Liver (tissue), 9 donors: ENCODE measurements around the gene PEX7. TPM values are rescaled to one million over a fixed set of nuclear protein-coding genes. Genes with fewer than 3 reads are reported as not detected.
"Not testable (repeated sequence)": the region's sequence is repeated elsewhere in the genome, so short reads cannot be mapped to it uniquely, and the experiment has no call there.

Source experiments
- DNase-seq: peaks from one replicate; pipeline ENCODE4 v3.0.0-alpha.2; 2017; ENCODE audit warnings: low spot score
- H3K27ac ChIP-seq, 2 donors: one replicate each; pipeline ENCODE4 v1.7.0; 2013; ENCODE audit warnings: inconsistent platforms in 2 of 2, low read length in 2 of 2, control low read depth in 1 of 2, low read depth in 1 of 2, mild to moderate bottlenecking in 1 of 2
- H3K27me3 ChIP-seq, 4 donors: one replicate each; pipeline versions ENCODE4 v1.6.1 to v1.7.0; 2013; ENCODE audit warnings: low read length in 3 of 4, inconsistent platforms in 1 of 4, mild to moderate bottlenecking in 1 of 4, moderate library complexity in 1 of 4; ENCODE audit not compliant: control insufficient read depth in 4 of 4, insufficient read depth in 4 of 4
- H3K36me3 ChIP-seq, 4 donors: one replicate each; pipeline versions ENCODE4 v1.6.1 to v1.7.0; 2013; ENCODE audit warnings: low read length in 3 of 4, mild to moderate bottlenecking in 3 of 4, low read depth in 1 of 4, moderate library complexity in 1 of 4; ENCODE audit not compliant: control insufficient read depth in 4 of 4, insufficient read depth in 3 of 4
- H3K4me1 ChIP-seq, 4 donors: one replicate each; pipeline versions ENCODE4 v1.6.1 to v1.7.0; 2013; ENCODE audit warnings: low read length in 3 of 4, mild to moderate bottlenecking in 3 of 4, moderate library complexity in 1 of 4; ENCODE audit not compliant: control insufficient read depth in 4 of 4, insufficient read depth in 4 of 4
- H3K4me3 ChIP-seq, 3 donors: one replicate each; pipeline versions ENCODE4 v1.6.1 to v1.7.0; 2013; ENCODE audit warnings: low read length in 3 of 3, control low read depth in 1 of 3, low read depth in 1 of 3, mild to moderate bottlenecking in 1 of 3
- H3K9ac ChIP-seq, 2 donors: one replicate each; pipeline ENCODE4 v1.7.0; 2013; ENCODE audit warnings: low read length in 2 of 2, mild to moderate bottlenecking in 2 of 2, moderate library complexity in 2 of 2, control low read depth in 1 of 2, low read depth in 1 of 2
- H3K9me3 ChIP-seq, 4 donors: one replicate each; pipeline versions ENCODE4 v1.6.1 to v1.7.0; 2013; ENCODE audit warnings: low read length in 3 of 4; ENCODE audit not compliant: control insufficient read depth in 4 of 4
- EGR1 ChIP-seq, 2 donors: IDR thresholded peaks; 2 replicates each; pipeline ENCODE4 v1.6.1; 2016 to 2018; ENCODE audit warnings: antibody characterized with exemption in 2 of 2, low read depth in 2 of 2
- GABPA ChIP-seq, 2 donors: IDR thresholded peaks in 1 of 2; conservative IDR thresholded peaks in 1 of 2; 2 replicates each; pipeline ENCODE4 v1.6.1; 2016; ENCODE audit warnings: antibody characterized with exemption in 2 of 2, mild to moderate bottlenecking in 1 of 2, moderate library complexity in 1 of 2
- HNF4A ChIP-seq, 2 donors: conservative IDR thresholded peaks; 2 replicates each; pipeline ENCODE4 v1.6.1; 2016; ENCODE audit warnings: antibody characterized with exemption in 2 of 2, mild to moderate bottlenecking in 2 of 2
- HNF4G ChIP-seq: IDR thresholded peaks from 2 replicates; pipeline ENCODE4 v1.6.1; 2016; ENCODE audit warnings: antibody characterized with exemption
- JUND ChIP-seq, 2 donors: IDR thresholded peaks; 2 replicates each; pipeline ENCODE4 v1.6.1; 2016; ENCODE audit warnings: antibody characterized with exemption in 2 of 2
- NR2F2 ChIP-seq: IDR thresholded peaks from 2 replicates; pipeline ENCODE4 v1.6.1; 2016; ENCODE audit warnings: antibody characterized with exemption
- RAD21 ChIP-seq, 2 donors: IDR thresholded peaks; 2 replicates each; pipeline ENCODE4 v1.6.1; 2016; ENCODE audit warnings: antibody characterized with exemption in 2 of 2, mild to moderate bottlenecking in 2 of 2
- RXRA ChIP-seq, 2 donors: IDR thresholded peaks; 2 replicates each; pipeline ENCODE4 v1.6.1; 2017 to 2018; ENCODE audit warnings: antibody characterized with exemption in 2 of 2, mild to moderate bottlenecking in 1 of 2
- SP1 ChIP-seq: IDR thresholded peaks from 2 replicates; pipeline ENCODE4 v1.6.1; 2018; ENCODE audit warnings: antibody characterized with exemption, mild to moderate bottlenecking
- TAF1 ChIP-seq: conservative IDR thresholded peaks from 2 replicates; pipeline ENCODE4 v1.6.1; 2016; ENCODE audit warnings: antibody characterized with exemption, mild to moderate bottlenecking
- YY1 ChIP-seq: IDR thresholded peaks from 2 replicates; pipeline ENCODE4 v1.6.1; 2016; ENCODE audit warnings: antibody characterized with exemption, mild to moderate bottlenecking
- WGBS: extraction: QIAGEN DNeasy Blood & Tissue Kit; methylation state at CpG from one replicate; pipeline ENCODE4 v1.1.7; 2013; 5-methylcytosine and 5-hydroxymethylcytosine counted together
- polyA plus RNA-seq, 2 donors: library from polyadenylated mRNA; stranded (reverse) in 1 of 2; unstranded in 1 of 2; fragments of 200-250 nt in 1 of 2; fragments of >200 nt in 1 of 2; fragmentation: Nextera tagmentation in 1 of 2; extraction: Ambion mirVana in 1 of 2; gene quantifications; one replicate each; pipeline versions ENCODE4 v1.2.1 to v1.2.3, GENCODE V29; 2013 to 2015
- total RNA-seq, 2 donors: library from RNA; depleted of rRNA; stranded (reverse); fragments of >200 nt; gene quantifications; one replicate each; pipeline ENCODE4 v1.2.3, GENCODE V29; 2014
- TF ChIP-seq, protein P1 (sequence below): IDR thresholded peaks from 2 replicates; pipeline ENCODE4 v1.6.1; 2016; ENCODE audit warnings: antibody characterized with exemption
- TF ChIP-seq, protein P2 (sequence below): IDR thresholded peaks from 2 replicates; pipeline ENCODE4 v1.6.1; 2016; ENCODE audit warnings: antibody characterized with exemption
- TF ChIP-seq, protein P3 (sequence below): IDR thresholded peaks from 2 replicates; pipeline ENCODE4 v1.6.1; 2016; ENCODE audit warnings: antibody characterized with exemption, mild to moderate bottlenecking
- donor health status: healthy.
- donor health status: healthy.
- donor health status: healthy.
- donor health status: healthy.
- donor health status: healthy.

The PEX7 gene
- total and polyA plus RNA-seq, 4 donors: 5.2 to 7.5 (median 6.2) TPM

DNA sequence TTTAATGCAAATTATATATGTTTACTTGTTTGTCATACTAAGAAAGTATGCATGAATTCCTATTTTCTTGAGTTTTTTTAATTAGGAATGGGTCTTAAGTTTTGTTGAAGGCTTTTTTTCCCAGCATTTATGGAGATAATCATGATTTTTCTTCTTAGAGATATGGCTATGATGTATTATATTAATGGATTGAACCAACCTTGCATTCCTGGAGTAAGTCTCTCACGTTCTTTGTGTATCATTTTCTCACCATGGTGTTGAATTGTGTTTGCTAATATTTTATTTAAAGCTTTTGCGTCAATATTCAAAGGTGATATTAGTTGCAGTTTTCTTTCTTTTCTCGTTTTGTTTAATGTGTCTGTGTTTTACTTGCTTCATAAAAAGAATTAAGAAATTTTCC, 51.4 kb downstream of the PEX7 start:
- WGBS: 96% methylated on average over 3 of the region's 3 CpGs
- H3K27ac ChIP-seq: no peak overlapping the region
- TF ChIP-seq RAD21 (IDR thresholded peaks at IDR 0.05) (no peak), GABPA (IDR thresholded peaks at IDR 0.05 in 1 of 2, conservative IDR thresholded peaks at IDR 0.05 in 1 of 2) (no peak)
- peaks cover 4 to 6% (median 4%) of the 10 kb centered on the region in 4 donors for H3K9me3 ChIP-seq
- no peak for DNase-seq
- H3K9ac ChIP-seq: no peak overlapping the region
- no peaks in the 10 kb centered on the region for H3K27me3 ChIP-seq
- H3K36me3 ChIP-seq: peaks cover 5 to 13% (median 7%) of the 10 kb centered on the region in 4 donors
- no peaks in the 10 kb centered on the region for H3K4me1 ChIP-seq
- no peak overlapping the region for H3K4me3 ChIP-seq

DNA sequence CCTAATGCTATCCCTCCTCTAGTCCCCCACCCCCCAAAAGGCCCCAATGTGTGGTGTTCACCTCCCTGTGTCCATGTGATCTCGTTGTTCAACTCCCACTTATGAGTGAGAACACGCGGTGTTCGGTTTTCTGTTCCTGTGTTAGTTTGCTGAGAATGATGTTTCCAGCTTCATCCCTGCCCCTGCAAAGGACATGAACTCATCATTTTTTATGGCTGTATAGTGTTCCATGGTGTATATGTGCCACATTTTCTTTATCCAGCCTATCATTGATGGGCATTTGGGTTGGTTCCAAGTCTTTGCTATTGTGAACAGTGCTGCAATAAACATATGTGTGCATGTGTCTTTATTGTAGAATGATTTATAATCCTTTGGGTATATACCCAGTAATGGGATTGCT, 54.1 kb downstream of the PEX7 start:
- not testable (repeated sequence) for H3K4me3 ChIP-seq, DNase-seq, H3K9me3 ChIP-seq, H3K27me3 ChIP-seq, H3K27ac ChIP-seq, H3K4me1 ChIP-seq, H3K9ac ChIP-seq
- peaks cover 4 to 13% (median 7%) of the 10 kb centered on the region in 4 donors for H3K36me3 ChIP-seq
- WGBS: 98% methylated on average over 4 of the region's 4 CpGs

DNA sequence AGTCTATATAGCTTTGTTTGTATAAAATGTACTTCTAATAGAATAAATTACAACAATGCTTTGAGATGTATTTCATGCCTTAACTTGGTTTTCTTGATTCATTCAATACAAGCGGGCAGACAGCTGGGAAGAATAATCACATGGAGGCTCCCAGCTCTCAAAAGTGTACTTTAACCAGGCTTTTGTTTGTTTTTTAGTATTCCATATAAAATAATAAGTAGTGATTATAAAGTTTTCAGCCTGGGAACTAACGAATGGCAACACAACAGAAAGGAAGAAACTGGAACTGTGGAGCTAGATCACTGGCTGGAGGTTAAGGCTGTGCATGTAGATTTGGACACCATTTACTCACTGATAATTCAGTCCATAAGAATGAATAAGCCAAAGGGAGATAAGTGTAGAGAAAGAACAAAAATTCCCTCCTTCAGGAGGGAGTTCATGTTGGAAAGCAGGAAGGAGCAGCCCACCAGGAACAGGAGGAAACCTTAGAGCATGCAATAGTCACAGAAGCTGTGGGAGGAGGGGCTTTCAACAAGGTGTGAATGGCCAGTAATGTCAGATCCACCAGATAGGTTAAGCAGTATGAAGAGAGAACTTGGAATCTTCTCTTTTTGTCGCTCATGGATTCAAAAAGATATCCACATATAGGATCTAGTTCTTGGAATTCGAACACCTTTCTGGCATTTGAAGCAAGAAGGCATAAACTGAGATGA, 58.5 kb downstream of the PEX7 start:
- no peaks in the 10 kb centered on the region for H3K4me1 ChIP-seq
- H3K27ac ChIP-seq: no peak overlapping the region
- no peaks in the 10 kb centered on the region for H3K36me3 ChIP-seq
- no peak for TF ChIP-seq TAF1
- TF ChIP-seq GABPA (IDR thresholded peaks at IDR 0.05 in 1 of 2, conservative IDR thresholded peaks at IDR 0.05 in 1 of 2): no peak
- no peak for TF ChIP-seq RXRA (IDR thresholded peaks at IDR 0.05)
- no peak for TF ChIP-seq HNF4A (conservative IDR thresholded peaks at IDR 0.05)
- no peak for TF ChIP-seq JUND (IDR thresholded peaks at IDR 0.05)
- TF ChIP-seq SP1: no peak
- TF ChIP-seq, protein P1, sequence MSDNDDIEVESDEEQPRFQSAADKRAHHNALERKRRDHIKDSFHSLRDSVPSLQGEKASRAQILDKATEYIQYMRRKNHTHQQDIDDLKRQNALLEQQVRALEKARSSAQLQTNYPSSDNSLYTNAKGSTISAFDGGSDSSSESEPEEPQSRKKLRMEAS: no peak
- no peak for TF ChIP-seq RAD21 (IDR thresholded peaks at IDR 0.05)
- TF ChIP-seq EGR1 (IDR thresholded peaks at IDR 0.05; ENCODE audit: low read depth in 2 of 2): no peak
- TF ChIP-seq, protein P2, sequence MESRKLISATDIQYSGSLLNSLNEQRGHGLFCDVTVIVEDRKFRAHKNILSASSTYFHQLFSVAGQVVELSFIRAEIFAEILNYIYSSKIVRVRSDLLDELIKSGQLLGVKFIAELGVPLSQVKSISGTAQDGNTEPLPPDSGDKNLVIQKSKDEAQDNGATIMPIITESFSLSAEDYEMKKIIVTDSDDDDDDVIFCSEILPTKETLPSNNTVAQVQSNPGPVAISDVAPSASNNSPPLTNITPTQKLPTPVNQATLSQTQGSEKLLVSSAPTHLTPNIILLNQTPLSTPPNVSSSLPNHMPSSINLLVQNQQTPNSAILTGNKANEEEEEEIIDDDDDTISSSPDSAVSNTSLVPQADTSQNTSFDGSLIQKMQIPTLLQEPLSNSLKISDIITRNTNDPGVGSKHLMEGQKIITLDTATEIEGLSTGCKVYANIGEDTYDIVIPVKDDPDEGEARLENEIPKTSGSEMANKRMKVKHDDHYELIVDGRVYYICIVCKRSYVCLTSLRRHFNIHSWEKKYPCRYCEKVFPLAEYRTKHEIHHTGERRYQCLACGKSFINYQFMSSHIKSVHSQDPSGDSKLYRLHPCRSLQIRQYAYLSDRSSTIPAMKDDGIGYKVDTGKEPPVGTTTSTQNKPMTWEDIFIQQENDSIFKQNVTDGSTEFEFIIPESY: no peak
- no peak for TF ChIP-seq HNF4G
- TF ChIP-seq, protein P3, sequence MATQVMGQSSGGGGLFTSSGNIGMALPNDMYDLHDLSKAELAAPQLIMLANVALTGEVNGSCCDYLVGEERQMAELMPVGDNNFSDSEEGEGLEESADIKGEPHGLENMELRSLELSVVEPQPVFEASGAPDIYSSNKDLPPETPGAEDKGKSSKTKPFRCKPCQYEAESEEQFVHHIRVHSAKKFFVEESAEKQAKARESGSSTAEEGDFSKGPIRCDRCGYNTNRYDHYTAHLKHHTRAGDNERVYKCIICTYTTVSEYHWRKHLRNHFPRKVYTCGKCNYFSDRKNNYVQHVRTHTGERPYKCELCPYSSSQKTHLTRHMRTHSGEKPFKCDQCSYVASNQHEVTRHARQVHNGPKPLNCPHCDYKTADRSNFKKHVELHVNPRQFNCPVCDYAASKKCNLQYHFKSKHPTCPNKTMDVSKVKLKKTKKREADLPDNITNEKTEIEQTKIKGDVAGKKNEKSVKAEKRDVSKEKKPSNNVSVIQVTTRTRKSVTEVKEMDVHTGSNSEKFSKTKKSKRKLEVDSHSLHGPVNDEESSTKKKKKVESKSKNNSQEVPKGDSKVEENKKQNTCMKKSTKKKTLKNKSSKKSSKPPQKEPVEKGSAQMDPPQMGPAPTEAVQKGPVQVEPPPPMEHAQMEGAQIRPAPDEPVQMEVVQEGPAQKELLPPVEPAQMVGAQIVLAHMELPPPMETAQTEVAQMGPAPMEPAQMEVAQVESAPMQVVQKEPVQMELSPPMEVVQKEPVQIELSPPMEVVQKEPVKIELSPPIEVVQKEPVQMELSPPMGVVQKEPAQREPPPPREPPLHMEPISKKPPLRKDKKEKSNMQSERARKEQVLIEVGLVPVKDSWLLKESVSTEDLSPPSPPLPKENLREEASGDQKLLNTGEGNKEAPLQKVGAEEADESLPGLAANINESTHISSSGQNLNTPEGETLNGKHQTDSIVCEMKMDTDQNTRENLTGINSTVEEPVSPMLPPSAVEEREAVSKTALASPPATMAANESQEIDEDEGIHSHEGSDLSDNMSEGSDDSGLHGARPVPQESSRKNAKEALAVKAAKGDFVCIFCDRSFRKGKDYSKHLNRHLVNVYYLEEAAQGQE: no peak
- TF ChIP-seq NR2F2: no peak
- no peak for TF ChIP-seq YY1
- H3K27me3 ChIP-seq: no peaks in the 10 kb centered on the region
- 92% methylated on average over 4 of the region's 4 CpGs for WGBS
- DNase-seq: no peak
- no peaks in the 10 kb centered on the region for H3K9me3 ChIP-seq
- H3K4me3 ChIP-seq: no peak overlapping the region
- no peak overlapping the region for H3K9ac ChIP-seq
